ENCODE measurements around the gene MYO16.

MYO16 gene

GRCh38 chr13:108948251-108948671 lies 318.9 kb downstream of the MYO16 start:
- H3K4me3 ChIP-seq (ENCODE audit: low read length) = no peak overlapping the region
- no peak for TF ChIP-seq ZNF274 (IDR thresholded peaks at IDR 0.05; ENCODE audit: low read depth, low read length)

GRCh38 chr13:108950333-108951010 lies 321.1 kb downstream of the MYO16 start:
- no peak for TF ChIP-seq ZNF274 (IDR thresholded peaks at IDR 0.05; ENCODE audit: low read depth, low read length)
- H3K4me3 ChIP-seq (ENCODE audit: low read length) = no peak overlapping the region

GRCh38 chr13:108955741-108956140 lies 326.3 kb downstream of the MYO16 start:
- TF ChIP-seq ZNF274 (IDR thresholded peaks at IDR 0.05; ENCODE audit: low read depth, low read length) = no peak

GRCh38 chr13:108957369-108958012 lies 328.1 kb downstream of the MYO16 start:
- no peak overlapping the region for H3K4me3 ChIP-seq (ENCODE audit: low read length)
- no peak for TF ChIP-seq ZNF274 (IDR thresholded peaks at IDR 0.05; ENCODE audit: low read depth, low read length)

More at GRCh38 chr13:108955741-108956140, 326.3 kb downstream of the MYO16 start:
- no peak overlapping the region for H3K4me3 ChIP-seq (ENCODE audit: low read length)

- TF ChIP-seq ZNF274 (IDR thresholded peaks at IDR 0.05; ENCODE audit: low read depth, low read length) = no peak
- H3K4me3 ChIP-seq (ENCODE audit: low read length) = no peak overlapping the region
Measured at GRCh38 chr13:108958013-108958376, 328.6 kb downstream of the MYO16 start.

- no peak for TF ChIP-seq ZNF274 (IDR thresholded peaks at IDR 0.05; ENCODE audit: low read depth, low read length)
- no peak overlapping the region for H3K4me3 ChIP-seq (ENCODE audit: low read length)
Measured at GRCh38 chr13:108959234-108959633, 329.8 kb downstream of the MYO16 start.

- no peak for TF ChIP-seq ZNF274 (IDR thresholded peaks at IDR 0.05; ENCODE audit: low read depth, low read length)
Measured at GRCh38 chr13:108960006-108960405, 330.6 kb downstream of the MYO16 start.

GRCh38 chr13:108961542-108962125 lies 332.2 kb downstream of the MYO16 start:
- TF ChIP-seq ZNF274 (IDR thresholded peaks at IDR 0.05; ENCODE audit: low read depth, low read length) = no peak
- no peak overlapping the region for H3K4me3 ChIP-seq (ENCODE audit: low read length)

More at GRCh38 chr13:108960006-108960405, 330.6 kb downstream of the MYO16 start:
- no peak overlapping the region for H3K4me3 ChIP-seq (ENCODE audit: low read length)

- no peak for TF ChIP-seq ZNF274 (IDR thresholded peaks at IDR 0.05; ENCODE audit: low read depth, low read length)
- H3K4me3 ChIP-seq (ENCODE audit: low read length) = no peak overlapping the region
Measured at GRCh38 chr13:108962654-108963053, 333.2 kb downstream of the MYO16 start.

GRCh38 chr13:108963276-108963810 lies 333.9 kb downstream of the MYO16 start:
- no peak overlapping the region for H3K4me3 ChIP-seq (ENCODE audit: low read length)
- no peak for TF ChIP-seq ZNF274 (IDR thresholded peaks at IDR 0.05; ENCODE audit: low read depth, low read length)

- no peak for TF ChIP-seq ZNF274 (IDR thresholded peaks at IDR 0.05; ENCODE audit: low read depth, low read length)
- no peak overlapping the region for H3K4me3 ChIP-seq (ENCODE audit: low read length)
Measured at GRCh38 chr13:108963846-108964600, 334.6 kb downstream of the MYO16 start.

- no peak overlapping the region for H3K4me3 ChIP-seq (ENCODE audit: low read length)
- TF ChIP-seq ZNF274 (IDR thresholded peaks at IDR 0.05; ENCODE audit: low read depth, low read length) = no peak
Measured at GRCh38 chr13:108964606-108965005, 335.2 kb downstream of the MYO16 start.

GRCh38 chr13:108967371-108967770 lies 338.0 kb downstream of the MYO16 start:
- no peak for TF ChIP-seq ZNF274 (IDR thresholded peaks at IDR 0.05; ENCODE audit: low read depth, low read length)
- no peak overlapping the region for H3K4me3 ChIP-seq (ENCODE audit: low read length)

GRCh38 chr13:108968566-108968965 lies 339.2 kb downstream of the MYO16 start:
- TF ChIP-seq ZNF274 (IDR thresholded peaks at IDR 0.05; ENCODE audit: low read depth, low read length) = no peak
- no peak overlapping the region for H3K4me3 ChIP-seq (ENCODE audit: low read length)

Data from GM08714 (cell line).